HG03175 (cell line): Measurements from ENCODE around the gene STARD9.
"Not testable (repeated sequence)": the region's sequence is repeated elsewhere in the genome, so short reads cannot be mapped to it uniquely, and the experiment has no call there.

Experiments used
- ATAC-seq: cut with Tn5 transposase; IDR thresholded peaks from one replicate; pipeline ENCODE4 v1.9.1; 2021; ENCODE audit warnings: mild to moderate bottlenecking, moderate library complexity; ENCODE audit not compliant: unreplicated experiment

Gene STARD9

DNA sequence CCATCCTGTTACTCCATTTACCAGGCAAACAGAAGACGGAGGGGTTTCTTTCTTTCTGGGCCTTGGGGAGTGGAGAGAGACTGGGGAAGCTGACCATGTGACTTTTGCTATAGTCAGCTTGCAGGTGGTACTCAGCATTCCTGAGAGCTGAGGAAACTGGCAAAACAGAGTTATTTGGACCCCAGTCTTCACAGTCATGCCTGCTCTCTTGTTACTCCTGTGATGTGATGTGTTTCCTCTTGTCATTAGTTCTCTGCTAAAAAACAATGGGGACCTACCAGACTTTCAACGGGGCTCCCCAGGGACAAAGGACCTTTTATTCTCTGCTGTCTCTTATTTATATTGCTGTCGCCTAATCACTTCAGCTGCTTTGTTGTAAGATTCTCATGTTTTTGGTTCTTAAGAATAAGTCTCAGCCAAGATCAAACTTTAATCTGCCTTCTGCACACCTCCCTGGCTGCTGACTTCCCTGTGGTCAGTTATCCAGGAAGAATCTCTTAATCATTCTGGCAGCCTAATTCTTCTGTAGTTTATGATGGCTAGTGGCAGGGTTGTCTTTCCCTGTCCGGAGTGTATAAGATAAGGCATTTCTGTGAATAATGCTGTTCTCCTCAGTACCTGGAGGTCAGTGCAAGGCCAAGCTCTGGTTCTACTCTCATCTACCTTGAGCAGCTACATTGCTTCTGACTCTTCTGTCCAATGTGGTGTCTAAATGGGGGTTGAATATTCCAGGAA is 8.8 kb downstream of the STARD9 start:
- ATAC-seq = no peak

GRCh38 chr15:42590619-42591237 is 15.3 kb downstream of the STARD9 start:
- ATAC-seq = no peak

DNA sequence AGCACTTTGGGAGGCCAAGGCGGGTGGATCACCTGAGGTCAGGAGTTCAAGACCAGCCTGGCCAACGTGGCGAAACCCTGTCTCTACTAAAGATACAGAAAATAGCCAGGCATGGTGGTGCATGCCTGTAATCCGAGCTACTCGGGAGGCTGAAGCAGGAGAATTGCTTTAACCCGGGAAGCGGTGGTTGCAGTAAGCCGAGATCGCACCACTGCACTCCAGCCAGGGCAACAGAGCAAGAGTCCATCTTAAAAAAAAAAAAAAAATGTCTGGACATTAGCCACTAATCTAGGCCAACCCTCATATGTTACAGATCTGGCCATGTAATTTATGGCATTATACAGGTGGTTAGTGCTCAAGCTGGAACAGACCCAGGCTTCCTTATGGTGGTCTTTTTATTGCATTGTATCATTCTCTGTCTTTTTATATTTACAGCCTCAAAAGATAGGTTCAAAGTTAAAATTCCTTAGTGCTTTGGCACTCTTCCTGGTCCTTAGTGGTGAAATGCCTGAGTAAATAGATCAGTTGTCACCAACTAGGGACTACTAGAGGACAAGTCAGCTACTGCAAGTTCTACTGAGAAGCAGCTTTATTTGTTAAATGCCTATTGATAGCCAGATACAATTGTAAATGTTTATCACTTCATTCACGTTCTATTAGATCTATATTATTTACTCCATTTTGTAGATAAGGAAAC is 16.0 kb downstream of the STARD9 start:
- ATAC-seq = no peak

- no peak for ATAC-seq
These were observed 17.3 kb downstream of the STARD9 start for GRCh38 chr15:42592716-42593115.

DNA sequence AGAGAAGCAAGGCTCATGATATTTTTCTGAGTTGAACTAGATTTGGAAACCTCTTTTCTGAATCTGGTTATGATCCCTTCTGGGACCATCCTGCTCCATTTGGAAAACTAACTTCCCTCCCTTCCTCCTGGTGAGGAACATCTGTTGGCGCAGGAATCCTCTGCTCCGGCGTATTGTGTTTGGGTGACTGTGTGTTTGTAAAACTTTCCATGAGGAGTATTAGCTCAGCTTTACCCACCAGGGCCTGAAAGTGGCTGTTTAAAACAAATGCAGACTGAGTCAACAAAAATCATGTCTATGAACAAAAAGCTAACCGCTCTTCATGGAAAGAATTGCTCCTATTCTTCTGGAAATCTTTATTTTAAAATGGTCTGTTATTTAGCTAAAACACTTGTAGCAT is 17.7 kb downstream of the STARD9 start:
- ATAC-seq = no peak

- ATAC-seq = no peak
These were observed 18.7 kb downstream of the STARD9 start for GRCh38 chr15:42594095-42594494.

DNA sequence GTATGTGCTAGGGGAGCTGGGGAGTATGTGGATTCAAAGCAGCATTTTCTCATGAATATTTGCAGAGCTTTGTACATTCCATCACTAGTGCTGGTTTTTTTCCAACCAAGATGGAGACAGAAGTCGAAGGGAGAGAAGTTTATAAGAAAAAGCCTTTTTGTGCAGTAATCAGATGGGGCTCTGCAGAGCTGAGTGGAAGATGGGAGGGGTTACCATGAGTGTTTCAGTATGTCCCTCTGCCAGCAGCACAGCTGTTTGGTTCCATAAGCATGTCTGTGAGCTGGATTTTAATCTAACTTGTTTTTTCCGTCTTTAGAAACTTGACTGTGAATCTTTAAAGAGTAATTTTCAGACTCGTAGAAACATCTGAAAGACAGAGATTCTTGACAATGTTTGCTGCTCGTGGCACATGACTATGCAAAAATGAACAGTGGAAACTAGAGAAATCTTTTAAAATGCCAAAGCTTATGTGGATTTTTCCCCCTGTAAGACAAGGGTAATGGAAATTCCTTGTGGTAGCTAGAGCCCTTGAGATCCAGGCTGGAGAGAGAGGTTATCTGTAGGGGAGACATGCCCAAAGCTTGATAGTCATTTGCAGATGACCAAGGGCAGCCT is 20.3 kb downstream of the STARD9 start:
- no peak for ATAC-seq

DNA sequence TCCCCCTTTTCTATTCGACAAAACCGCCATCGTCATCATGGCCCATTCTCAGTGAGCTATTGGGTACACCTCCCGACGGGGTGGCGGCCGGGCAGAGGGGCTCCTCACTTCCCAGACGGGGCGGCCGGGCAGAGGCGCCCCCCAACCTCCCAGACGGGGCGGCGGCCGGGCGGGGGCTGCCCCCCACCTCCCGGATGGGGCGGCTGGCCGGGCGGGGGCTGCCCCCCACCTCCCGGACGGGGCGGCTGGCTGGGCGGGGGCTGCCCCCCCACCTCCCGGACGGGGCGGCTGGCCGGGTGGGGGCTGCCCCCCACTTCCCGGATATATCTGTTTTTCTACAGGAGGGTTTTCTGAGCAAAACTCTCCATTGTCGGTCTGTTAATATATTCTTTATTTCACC is 25.9 kb downstream of the STARD9 start:
- ATAC-seq = not testable (repeated sequence)

- no peak for ATAC-seq
These were observed 27.1 kb downstream of the STARD9 start for GRCh38 chr15:42602501-42602900.

GRCh38 chr15:42603978-42604377 is 28.6 kb downstream of the STARD9 start:
- no peak for ATAC-seq

GRCh38 chr15:42604894-42605744 is 29.7 kb downstream of the STARD9 start:
- peak; percentile 41 for ATAC-seq

GRCh38 chr15:42605796-42606195 is 30.4 kb downstream of the STARD9 start:
- ATAC-seq = no peak

DNA sequence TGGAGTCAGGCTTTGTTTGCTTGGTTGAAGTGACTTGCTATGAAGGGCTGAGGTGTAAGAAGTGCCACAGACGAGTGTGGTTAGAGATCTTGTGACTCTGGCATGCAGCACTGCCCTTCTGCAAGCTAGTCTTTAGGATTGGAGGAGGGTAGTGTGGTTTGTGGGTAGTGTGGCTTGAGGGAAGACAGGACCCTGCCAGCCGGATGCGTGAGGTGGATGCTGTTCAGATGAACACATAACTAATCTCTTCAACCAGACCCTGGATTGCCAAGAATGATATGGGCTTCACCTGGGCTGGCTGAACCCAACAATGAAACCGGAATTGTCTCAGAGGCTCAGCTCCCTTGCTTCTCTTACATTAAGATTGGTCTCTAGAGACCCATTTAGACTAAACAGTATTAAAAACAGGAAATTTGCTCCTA is 32.7 kb downstream of the STARD9 start:
- peak; percentile 60 for ATAC-seq

DNA sequence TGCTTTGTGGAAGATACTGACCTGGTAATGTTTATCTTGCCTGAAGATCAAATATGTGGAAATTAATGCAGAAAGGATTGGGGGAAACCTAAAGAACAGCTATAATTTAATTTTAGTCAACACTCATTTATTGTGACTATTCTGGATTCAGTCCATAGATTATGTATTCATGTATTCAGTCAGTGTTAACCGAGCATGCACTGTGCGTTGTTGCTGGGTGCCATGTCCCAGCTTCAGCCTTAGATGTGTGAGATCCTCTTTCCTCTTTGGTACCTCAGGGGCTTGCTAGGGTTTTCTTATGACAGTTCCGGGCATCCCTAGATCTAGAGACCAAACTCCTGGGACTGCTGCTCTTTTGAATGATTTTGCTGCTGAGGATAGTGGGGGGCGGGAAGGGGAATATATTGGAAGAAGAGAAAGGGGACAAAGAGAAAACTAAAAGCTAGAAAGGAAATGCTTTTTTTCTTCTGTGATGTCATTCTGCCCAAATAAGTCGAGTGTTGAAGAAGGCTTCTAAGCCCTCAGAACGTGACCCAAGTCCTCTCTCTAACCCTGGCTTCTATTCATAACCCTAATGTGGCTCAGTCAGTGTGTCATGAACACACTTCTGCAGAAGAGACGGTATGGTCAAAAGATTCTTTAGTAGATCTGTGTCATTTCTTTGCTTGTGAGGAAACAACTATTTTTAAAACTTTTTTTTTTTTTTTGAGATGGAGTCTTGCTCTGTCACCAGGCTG is 33.5 kb downstream of the STARD9 start:
- no peak for ATAC-seq

DNA sequence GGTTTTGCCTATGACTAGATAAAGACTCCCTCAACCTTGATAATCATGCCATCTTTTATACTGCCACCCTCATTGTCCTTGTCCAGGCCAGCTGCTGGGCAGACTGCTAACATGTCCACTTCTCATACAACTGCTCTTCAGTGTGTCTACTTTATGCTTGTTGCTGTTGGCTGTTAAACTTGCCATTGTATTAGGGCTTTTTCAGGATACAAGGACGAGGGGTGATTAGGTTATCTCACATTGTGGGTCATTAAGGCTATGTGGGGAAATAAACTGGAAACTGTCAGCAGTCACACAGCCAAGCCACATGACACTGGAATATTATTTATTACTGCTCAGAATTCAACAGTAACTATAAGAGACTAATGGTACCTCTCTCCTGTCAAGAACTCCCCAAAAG is 36.1 kb downstream of the STARD9 start:
- no peak for ATAC-seq

- ATAC-seq = no peak
These were observed 37.0 kb downstream of the STARD9 start for GRCh38 chr15:42612367-42612912.

- ATAC-seq = no peak
These were observed 40.7 kb downstream of the STARD9 start for GRCh38 chr15:42616107-42616506.

- ATAC-seq = no peak
These were observed 44.4 kb downstream of the STARD9 start for GRCh38 chr15:42619656-42620371.

DNA sequence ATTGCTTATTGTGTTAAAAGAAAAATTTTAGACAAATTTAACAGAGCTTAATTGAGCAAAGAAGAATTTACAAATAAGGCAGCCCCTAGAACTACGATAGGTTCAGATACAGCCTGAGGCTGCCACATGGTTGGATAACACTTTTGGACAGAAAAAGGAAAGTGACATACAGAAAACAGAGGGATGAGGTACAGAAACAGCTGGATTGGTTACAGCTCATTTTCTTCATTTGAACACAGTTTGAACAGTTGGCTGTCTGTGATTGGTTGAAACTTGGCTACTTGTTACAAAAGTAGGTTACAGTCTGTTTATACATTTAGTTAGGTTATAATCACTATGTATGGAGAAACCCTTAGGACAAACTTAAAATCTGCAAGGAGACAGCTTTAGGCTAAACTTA is 46.0 kb downstream of the STARD9 start:
- no peak for ATAC-seq
